Endothelial cell of umbilical vein (primary cell): ENCODE data around the gene PABPC1L2A. TPM values are rescaled to one million over a fixed set of nuclear protein-coding genes. Genes with fewer than 3 reads are reported as not detected.
"Not testable (repeated sequence)": the region's sequence is repeated elsewhere in the genome, so short reads cannot be mapped to it uniquely, and the experiment has no call there.

ENCODE experiments used
- Bru-seq: library from RNA; stranded (reverse); fragments of 400-500 nt; gene quantifications from one replicate; lab custom pipeline; 2021; lab: Mats Ljungman, UMichigan
- BruChase-seq, 2 experiments: library from RNA; stranded (reverse); fragments of 400-500 nt; gene quantifications; one replicate each; lab custom pipeline; 2021; lab: Mats Ljungman, UMichigan
- BruUV-seq: library from RNA; stranded (reverse); fragments of 400-500 nt; replicated peaks from 2 replicates; lab custom pipeline; 2021; lab: Mats Ljungman, UMichigan
- CTCF ChIA-PET: fragments of 300-600, 350-600 bp; sonication (Branson Sonifier 250); formaldehyde crosslinking; loops from one replicate; lab custom pipeline; 2021; ENCODE audit warnings: antibody characterized with exemption, inconsistent platforms; lab: Charles Lee
- POLR2A ChIA-PET: fragments of 300-600, 350-600 bp; sonication (Branson Sonifier 250); formaldehyde crosslinking; loops from one replicate; lab custom pipeline; 2021; ENCODE audit warnings: antibody characterized with exemption, inconsistent platforms; lab: Charles Lee
- DNase-seq: peaks from one replicate; pipeline ENCODE4 v3.0.0-alpha.2; 2011; ENCODE audit warnings: low read depth, low spot score
- FAIRE-seq: peaks from 2 replicates; lab custom pipeline; 2011; peaks lifted over from hg19 to GRCh38; lab: Jason Lieb, UNC
- H2AFZ ChIP-seq: 2 replicates; pipeline ENCODE4 v1.6.0; 2012; ENCODE audit warnings: low read depth, low read length, control low read depth, inconsistent platforms
- H3K27ac ChIP-seq: 2 replicates; pipeline ENCODE4 v1.5.1; 2011; ENCODE audit warnings: low read depth, mild to moderate bottlenecking, control low read depth, low read length, moderate library complexity; ENCODE audit not compliant: insufficient read depth
- H3K27me3 ChIP-seq, 2 experiments: 2 replicates each; pipeline versions ENCODE4 v1.6.0 to v1.6.1; 2011; ENCODE audit warnings: low read length in 2 of 2, mixed read lengths in 1 of 2; ENCODE audit not compliant: control insufficient read depth in 2 of 2, insufficient read depth in 2 of 2
- H3K36me3 ChIP-seq, 2 experiments: 2 replicates in 1 of 2; 3 replicates in 1 of 2; pipeline ENCODE4 v1.5.1; 2011; ENCODE audit warnings: low read length in 2 of 2, mild to moderate bottlenecking in 1 of 2, moderate library complexity in 1 of 2; ENCODE audit not compliant: control insufficient read depth in 2 of 2, insufficient read depth in 2 of 2; ENCODE audit errors: extremely low read depth in 1 of 2
- H3K4me1 ChIP-seq: 3 replicates; pipeline ENCODE4 v1.5.1; 2011; ENCODE audit warnings: mild to moderate bottlenecking, low read length; ENCODE audit not compliant: control insufficient read depth, insufficient read depth; ENCODE audit errors: extremely low read depth
- H3K4me2 ChIP-seq: 2 replicates; pipeline ENCODE4 v1.6.1; 2011; ENCODE audit warnings: low read length, control low read depth, mixed read lengths; ENCODE audit not compliant: insufficient read depth
- H3K4me3 ChIP-seq, 3 experiments: fragments of 200-600 bp in 1 of 3; sonication (generic), shearing (Covaris generic) in 1 of 3; replicated peaks in 1 of 3; 2 replicates each; pipeline ENCODE4 v1.5.1; 2011 to 2016; ENCODE audit warnings: control low read depth in 3 of 3, low read length in 3 of 3, mild to moderate bottlenecking in 2 of 3, inconsistent platforms in 1 of 3, low read depth in 1 of 3, moderate library complexity in 1 of 3; ENCODE audit not compliant: insufficient read depth in 1 of 3
- H3K79me2 ChIP-seq: 2 replicates; pipeline ENCODE4 v1.6.0; 2012; ENCODE audit warnings: low read length, inconsistent platforms; ENCODE audit not compliant: control insufficient read depth, insufficient read depth
- H3K9ac ChIP-seq: replicated peaks from 2 replicates; pipeline ENCODE3; 2011; ENCODE audit warnings: low read length, control low read depth; ENCODE audit not compliant: insufficient read depth; ENCODE audit errors: extremely low read depth
- H3K9me1 ChIP-seq: replicated peaks from 3 replicates; pipeline ENCODE4 v1.6.0; 2011; ENCODE audit warnings: mild to moderate bottlenecking, low read length; ENCODE audit not compliant: control insufficient read depth, insufficient read depth; ENCODE audit errors: extremely low read depth
- H3K9me3 ChIP-seq: replicated peaks from 2 replicates; pipeline ENCODE4 v1.5.1; 2012; ENCODE audit warnings: low read length, inconsistent platforms; ENCODE audit not compliant: control insufficient read depth, insufficient read depth
- H4K20me1 ChIP-seq: replicated peaks from 2 replicates; pipeline ENCODE3; 2011; ENCODE audit warnings: mild to moderate bottlenecking, low read length; ENCODE audit not compliant: control insufficient read depth, insufficient read depth; ENCODE audit errors: extremely low read depth
- FOS ChIP-seq: IDR thresholded peaks from 2 replicates; pipeline ENCODE4 v1.6.1; 2011; ENCODE audit warnings: mild to moderate bottlenecking, low read length, moderate library complexity, borderline replicate concordance; ENCODE audit not compliant: insufficient read depth
- POLR2A ChIP-seq: IDR thresholded peaks from 2 replicates; pipeline ENCODE4 v1.6.1; 2012; ENCODE audit warnings: low read depth, mild to moderate bottlenecking, control low read depth, low read length
- POLR2AphosphoS5 ChIP-seq: IDR thresholded peaks from 2 replicates; pipeline ENCODE4 v1.6.1; 2012; ENCODE audit warnings: low read depth, mild to moderate bottlenecking, control low read depth, low read length, moderate library complexity; ENCODE audit not compliant: insufficient read depth
- dilution Hi-C: fragments of 300-500 bp; cut with MboI; formaldehyde crosslinking; loops from one replicate; pipeline ENCODE4 v1.15.0; 2019; ENCODE audit warnings: low sequenced_read_pairs; ENCODE audit not compliant: extremely low pct_ligation_motif_present
- intact Hi-C: fragments of 100-400 bp; cut with micrococcal nuclease; formaldehyde crosslinking; loops from one replicate; pipeline ENCODE4 v1.10.0; 2022
- long read RNA-seq: library from polyadenylated mRNA; stranded (forward); transcript quantifications from one replicate; pipeline ENCODE4 v2.0.0, GENCODE V29; 2021
- polyA minus RNA-seq, 3 experiments: library from RNA; depleted of rRNA, polyadenylated mRNA; stranded (reverse); fragments of >200 nt; gene quantifications; 1 replicate in 1 of 3; 2 replicates in 2 of 3; pipeline ENCODE4 v1.2.3, GENCODE V29; 2011
- polyA plus RNA-seq, 4 experiments: library from polyadenylated mRNA; depleted of rRNA in 3 of 4; stranded (reverse) in 3 of 4; unstranded in 1 of 4; fragments of >200 nt; gene quantifications; 2 replicates each; pipeline versions ENCODE4 v1.2.1 to v1.2.3, GENCODE V29; 2011 to 2012; ENCODE audit warnings: missing spikeins in 1 of 4
- total RNA-seq: library from RNA; stranded (reverse); gene quantifications from 2 replicates; pipeline ENCODE4 v1.2.3, GENCODE V29; 2021
- TF ChIP-seq, protein P1 (sequence below): IDR thresholded peaks from 2 replicates; pipeline ENCODE4 v1.6.1; 2011; ENCODE audit not compliant: insufficient read depth, insufficient read length

PABPC1L2A gene
- total RNA-seq (not detected in 2 replicates), polyA plus RNA-seq (not detected in 2 replicates), polyA minus RNA-seq (not detected in 2 replicates), Bru-seq, nascent RNA (not detected), BruChase-seq, experiment 1, labeled RNA remaining after a 6-hour chase (not detected), BruChase-seq, experiment 2, labeled RNA remaining after a 2-hour chase (not detected)
- polyA plus RNA-seq (2011; cell fraction: cytosol; rRNA removed): not detected in 2 replicates
- polyA plus RNA-seq (2011; cell fraction: nucleus; rRNA removed): not detected in 2 replicates
- polyA plus RNA-seq (2012): not detected in 2 replicates
- polyA minus RNA-seq (2011; cell fraction: cytosol; rRNA and poly(A)+ RNA removed): not detected
- polyA minus RNA-seq (2011; cell fraction: nucleus; rRNA and poly(A)+ RNA removed): not detected in 2 replicates
- long read RNA-seq: 0 reads

DNA sequence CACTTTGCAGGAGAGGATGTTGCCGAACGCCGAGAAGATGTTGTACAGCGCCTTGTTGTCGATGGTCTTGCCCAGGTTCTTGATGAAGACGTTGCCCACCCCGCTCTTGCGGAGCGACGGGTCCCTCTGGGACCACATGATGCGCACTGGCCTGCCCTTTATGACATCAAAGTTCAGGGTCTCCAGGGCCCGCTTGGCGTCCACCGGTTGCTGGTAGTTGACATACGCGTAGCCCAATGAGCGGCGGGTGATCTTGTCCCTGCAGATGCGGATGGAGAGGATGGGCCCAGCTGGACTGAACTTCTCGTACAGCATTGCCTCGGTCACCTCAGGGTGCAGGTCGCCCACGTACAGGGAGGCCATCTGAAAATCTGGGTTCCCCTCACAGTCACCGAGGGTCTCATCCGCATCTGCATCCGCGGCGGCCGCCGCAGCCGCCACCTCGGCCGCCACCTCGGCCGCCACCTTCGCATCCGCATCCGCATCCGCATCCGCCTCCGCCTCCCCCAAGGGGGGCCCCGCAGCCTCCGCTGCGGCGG lies at the start of gene PABPC1L2A:
Gene PABPC1L2A (minus strand): TSS at position 489 of the 539 bp plus-strand sequence. CDS start 126 bp downstream, at position 363.
- intact Hi-C loops, H3K4me1 ChIP-seq, DNase-seq, H2AFZ ChIP-seq, H3K36me3 ChIP-seq, H3K9me1 ChIP-seq, CTCF ChIA-PET, H3K27ac ChIP-seq, H3K4me2 ChIP-seq, H4K20me1 ChIP-seq, H3K9ac ChIP-seq, H3K27me3 ChIP-seq, H3K4me3 ChIP-seq, FAIRE-seq, H3K79me2 ChIP-seq, POLR2A ChIA-PET, H3K9me3 ChIP-seq, BruUV-seq, dilution Hi-C loops: not testable (repeated sequence)

DNA sequence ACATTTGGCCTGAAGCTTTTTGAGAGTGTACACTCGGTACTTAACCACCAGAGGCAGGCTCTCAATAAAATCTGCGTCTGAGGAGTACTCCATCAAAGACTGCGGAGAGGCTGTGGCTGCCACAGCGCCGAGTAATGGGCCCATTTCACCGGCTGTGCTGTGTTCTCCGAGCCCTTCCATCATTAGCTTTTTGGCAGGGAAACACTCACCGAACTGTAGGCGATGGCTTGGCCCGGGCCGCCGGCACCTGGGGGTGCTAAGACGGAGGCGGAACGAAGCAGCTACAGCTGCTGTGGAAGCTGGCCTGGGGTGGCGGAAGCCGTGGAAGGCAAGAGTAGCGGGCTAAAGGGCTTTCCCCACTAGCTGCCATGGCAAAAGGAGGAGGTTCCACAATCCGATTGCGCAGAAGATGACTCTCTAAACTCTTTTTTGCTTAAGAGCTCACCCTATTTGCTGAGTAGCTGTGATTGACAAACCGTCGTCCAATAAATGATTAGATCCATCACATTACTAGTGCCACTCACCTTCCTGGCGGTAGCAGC lies 48.5 kb upstream of the PABPC1L2A start:
- Histone ChIP-seq H3K79me2 (no peaks in the 10 kb centered on the region), H3K9ac (no peak overlapping the region), H3K36me3 (no peaks in the 10 kb centered on the region), H3K9me1 (no peaks in the 10 kb centered on the region), H4K20me1 (no peaks in the 10 kb centered on the region), H3K4me2 (no peak overlapping the region), H3K9me3 (no peaks in the 10 kb centered on the region), H3K4me3 (no peak overlapping the region), H3K4me1 (no peaks in the 10 kb centered on the region), H3K27me3 (no peaks in the 10 kb centered on the region), H2AFZ (no peak overlapping the region), H3K27ac (no peak overlapping the region)
- intact Hi-C loops (no loop called here), dilution Hi-C loops (no loop called here)
- CTCF ChIA-PET: no interaction called here
- no TSS peak for BruUV-seq
- DNase-seq (no peak), FAIRE-seq (no peak)
- POLR2A ChIA-PET: no interaction called here
- TF ChIP-seq POLR2AphosphoS5 (no peak), FOS (no peak), POLR2A (no peak)
- TF ChIP-seq, protein P1, sequence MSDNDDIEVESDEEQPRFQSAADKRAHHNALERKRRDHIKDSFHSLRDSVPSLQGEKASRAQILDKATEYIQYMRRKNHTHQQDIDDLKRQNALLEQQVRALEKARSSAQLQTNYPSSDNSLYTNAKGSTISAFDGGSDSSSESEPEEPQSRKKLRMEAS: no peak
